IPS DF 6.9 (cell line): ENCODE measurements around the gene IRF6.

Source experiments
- DNase-seq: peaks from one replicate; pipeline ENCODE4 v3.0.0-alpha.2; 2013; ENCODE audit warnings: low read depth, low spot score
- H3K27ac ChIP-seq: one replicate; pipeline ENCODE4 v1.5.1; 2013; ENCODE audit warnings: low read length, control low read depth
- H3K27me3 ChIP-seq: 2 replicates; pipeline ENCODE4 v1.6.1; 2013; ENCODE audit warnings: mild to moderate bottlenecking, low read length; ENCODE audit not compliant: control insufficient read depth, insufficient read depth
- H3K36me3 ChIP-seq: 2 replicates; pipeline ENCODE4 v1.6.1; 2013; ENCODE audit warnings: low read length; ENCODE audit not compliant: control insufficient read depth, insufficient read depth
- H3K4me1 ChIP-seq: 2 replicates; pipeline ENCODE4 v1.6.1; 2013; ENCODE audit warnings: low read length; ENCODE audit not compliant: control insufficient read depth, insufficient read depth
- H3K4me3 ChIP-seq: 2 replicates; pipeline ENCODE4 v1.5.1; 2013; ENCODE audit warnings: mild to moderate bottlenecking, low read length
- H3K9me3 ChIP-seq: 2 replicates; pipeline ENCODE4 v1.6.1; 2013; ENCODE audit warnings: low read length, inconsistent platforms; ENCODE audit not compliant: control insufficient read depth, insufficient read depth
- WGBS: extraction: QIAGEN DNeasy Blood & Tissue Kit; methylation state at CpG from one replicate; pipeline ENCODE4 v1.1.7; 2013; ENCODE audit warnings: mixed read lengths, missing lambda C conversion rate; ENCODE audit not compliant: insufficient read length, insufficient coverage; 5-methylcytosine and 5-hydroxymethylcytosine counted together

IRF6 gene

GRCh38 chr1:209775678-209776077, 30.3 kb downstream of the IRF6 start:
- DNase-seq: no peak
- no CpG with 5 or more reads among the region's 2 CpGs for WGBS

DNA sequence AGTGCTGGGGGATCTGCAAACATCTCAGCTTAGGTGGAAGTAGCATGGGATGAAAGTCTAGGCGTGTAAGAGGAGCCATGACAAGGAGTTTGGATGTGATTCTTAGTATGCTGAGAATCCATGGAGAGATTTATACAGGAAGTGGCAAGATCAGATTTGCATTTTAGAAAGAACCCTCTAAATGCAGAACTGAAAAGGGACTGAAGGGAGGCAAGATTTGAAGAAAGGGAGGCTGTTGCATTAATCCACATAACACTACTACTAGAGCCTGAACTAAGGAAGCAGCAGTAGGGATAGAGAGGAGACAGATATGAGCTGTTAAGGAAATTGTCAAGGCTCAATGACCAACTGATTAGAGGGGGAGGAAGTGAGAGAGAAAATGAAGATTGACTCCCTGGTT, 31.4 kb downstream of the IRF6 start:
- Histone ChIP-seq H3K27ac (no peak overlapping the region), H3K4me3 (no peak overlapping the region)
- WGBS: no CpG with 5 or more reads among the region's 1 CpG

More at GRCh38 chr1:209775678-209776077, 30.3 kb downstream of the IRF6 start:
- H3K4me1 ChIP-seq: no peaks in the 10 kb centered on the region; the same call in 1 of the 2 replicates
- H3K27me3 ChIP-seq: no peaks in the 10 kb centered on the region
- no peak overlapping the region for H3K27ac ChIP-seq
- no peaks in the 10 kb centered on the region for H3K36me3 ChIP-seq
- no peaks in the 10 kb centered on the region for H3K9me3 ChIP-seq
- no peak overlapping the region for H3K4me3 ChIP-seq

DNA sequence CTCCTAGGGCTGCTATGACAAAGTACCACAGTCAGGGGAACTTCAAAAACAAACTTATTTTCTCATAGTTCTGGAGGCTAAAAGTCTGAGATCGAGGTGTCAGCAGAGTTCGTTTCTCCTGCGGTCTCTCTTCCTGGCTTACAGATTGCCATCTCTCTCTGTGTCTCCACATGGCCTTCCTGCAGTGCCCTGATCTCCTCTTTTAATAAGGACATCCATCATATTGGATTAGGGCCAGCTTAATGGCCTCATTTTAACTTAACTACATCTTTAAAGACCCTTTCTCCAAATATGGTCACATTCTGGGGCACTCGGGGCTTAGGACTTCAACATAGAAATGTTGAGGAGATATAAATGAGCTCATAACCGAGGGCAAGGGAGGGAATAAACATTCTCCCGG, 33.8 kb downstream of the IRF6 start:
- WGBS: no CpG with 5 or more reads among the region's 6 CpGs
- Histone ChIP-seq H3K9me3 (no peaks in the 10 kb centered on the region), H3K27ac (no peak overlapping the region), H3K4me3 (no peak overlapping the region), H3K27me3 (no peaks in the 10 kb centered on the region), H3K36me3 (no peaks in the 10 kb centered on the region), H3K4me1 (no peaks in the 10 kb centered on the region; the same call in 1 of the 2 replicates)
- no peak for DNase-seq

More for the DNA sequence above, 31.4 kb downstream of the IRF6 start:
- Histone ChIP-seq H3K27me3 (no peaks in the 10 kb centered on the region), H3K4me1 (no peaks in the 10 kb centered on the region; the same call in 1 of the 2 replicates), H3K9me3 (no peaks in the 10 kb centered on the region), H3K36me3 (no peaks in the 10 kb centered on the region)
- no peak for DNase-seq

DNA sequence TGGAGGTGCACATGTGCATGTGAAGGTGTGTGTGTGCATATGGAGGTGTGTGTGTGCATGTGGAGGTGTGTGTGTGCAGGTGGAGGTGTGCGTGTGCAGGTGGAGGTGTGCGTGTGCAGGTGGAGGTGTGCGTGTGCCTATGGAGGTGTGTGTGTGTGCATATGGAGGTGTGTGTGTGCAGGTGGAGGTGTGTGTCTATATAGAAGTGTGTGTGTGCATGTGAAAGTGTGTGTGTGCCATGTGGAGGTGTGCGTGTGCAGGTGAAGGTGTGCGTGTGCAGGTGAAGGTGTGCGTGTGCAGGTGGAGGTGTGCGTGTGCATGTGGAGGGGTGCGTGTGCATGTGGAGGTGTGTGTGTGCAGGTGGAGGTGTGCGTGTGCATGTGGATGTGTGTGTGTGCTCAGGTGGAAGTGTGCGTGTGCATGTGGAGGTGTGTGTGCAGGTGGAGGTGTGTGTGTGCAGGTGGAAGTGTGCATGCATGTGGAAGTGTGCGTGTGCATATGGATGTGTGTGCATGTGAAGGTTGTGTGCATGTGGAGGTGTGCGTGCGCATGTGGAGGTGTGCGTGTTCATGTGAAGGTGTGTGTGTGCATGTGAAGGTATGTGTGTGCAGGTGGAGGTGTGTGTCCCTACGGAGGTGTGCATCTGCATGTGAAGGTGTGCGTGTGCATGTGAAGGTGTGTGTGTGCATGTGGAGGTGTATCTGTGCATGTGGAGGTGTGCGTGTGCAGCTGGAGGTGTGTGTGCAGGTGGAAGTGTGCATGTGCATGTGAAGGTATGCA, 35.1 kb downstream of the IRF6 start:
- DNase-seq: no peak
- no peaks in the 10 kb centered on the region for H3K27me3 ChIP-seq
- H3K4me1 ChIP-seq: no peaks in the 10 kb centered on the region; the same call in 1 of the 2 replicates
- no peak overlapping the region for H3K27ac ChIP-seq
- no peaks in the 10 kb centered on the region for H3K9me3 ChIP-seq
- no CpG with 5 or more reads among the region's 17 CpGs for WGBS
- no peak overlapping the region for H3K4me3 ChIP-seq
- H3K36me3 ChIP-seq: no peaks in the 10 kb centered on the region

GRCh38 chr1:209769971-209770370, 36.0 kb downstream of the IRF6 start:
- Histone ChIP-seq H3K27ac (no peak overlapping the region), H3K4me1 (no peaks in the 10 kb centered on the region; the same call in 1 of the 2 replicates), H3K4me3 (no peak overlapping the region)

GRCh38 chr1:209769171-209769904, 36.6 kb downstream of the IRF6 start:
- no peaks in the 10 kb centered on the region for H3K27me3 ChIP-seq
- H3K36me3 ChIP-seq: no peaks in the 10 kb centered on the region
- no peak overlapping the region for H3K4me3 ChIP-seq
- no peaks in the 10 kb centered on the region; the same call in 1 of the 2 replicates for H3K4me1 ChIP-seq
- DNase-seq: no peak
- no peaks in the 10 kb centered on the region for H3K9me3 ChIP-seq
- H3K27ac ChIP-seq: no peak overlapping the region
- no CpG with 5 or more reads among the region's 13 CpGs for WGBS

More at GRCh38 chr1:209769971-209770370, 36.0 kb downstream of the IRF6 start:
- no peaks in the 10 kb centered on the region for H3K36me3 ChIP-seq
- no CpG with 5 or more reads among the region's 7 CpGs for WGBS
- DNase-seq: no peak
- no peaks in the 10 kb centered on the region for H3K27me3 ChIP-seq
- H3K9me3 ChIP-seq: no peaks in the 10 kb centered on the region

- Histone ChIP-seq H3K36me3 (no peaks in the 10 kb centered on the region), H3K4me1 (no peaks in the 10 kb centered on the region; the same call in 1 of the 2 replicates), H3K27me3 (no peaks in the 10 kb centered on the region), H3K4me3 (no peak overlapping the region), H3K9me3 (no peaks in the 10 kb centered on the region), H3K27ac (no peak overlapping the region)
- DNase-seq: no peak
- no CpG with 5 or more reads among the region's 9 CpGs for WGBS
Measured at GRCh38 chr1:209768354-209768774, 37.6 kb downstream of the IRF6 start.

DNA sequence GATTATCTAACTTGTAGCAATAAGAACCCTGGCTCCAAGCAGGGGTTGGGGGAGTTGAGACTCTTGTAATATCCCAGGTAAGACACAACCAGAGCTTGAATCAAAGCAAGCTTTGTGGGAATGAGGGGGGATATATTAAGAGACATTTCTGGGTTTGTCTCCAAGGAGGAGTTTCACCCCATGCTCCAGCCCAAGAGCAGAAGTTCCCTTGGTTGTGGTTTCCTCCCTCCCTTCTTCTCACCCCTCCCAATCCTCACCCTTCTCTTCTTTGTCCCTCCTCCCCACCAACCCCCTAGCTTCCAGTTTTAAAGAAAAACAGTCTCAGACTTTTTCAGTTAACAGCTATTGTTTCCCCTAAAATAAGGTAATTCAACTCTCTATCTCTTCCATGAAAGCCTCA, 38.2 kb downstream of the IRF6 start:
- Histone ChIP-seq H3K4me1 (no peaks in the 10 kb centered on the region; the same call in 1 of the 2 replicates), H3K36me3 (no peaks in the 10 kb centered on the region), H3K4me3 (no peak overlapping the region), H3K27me3 (no peaks in the 10 kb centered on the region), H3K9me3 (no peaks in the 10 kb centered on the region), H3K27ac (no peak overlapping the region)
- no peak for DNase-seq

DNA sequence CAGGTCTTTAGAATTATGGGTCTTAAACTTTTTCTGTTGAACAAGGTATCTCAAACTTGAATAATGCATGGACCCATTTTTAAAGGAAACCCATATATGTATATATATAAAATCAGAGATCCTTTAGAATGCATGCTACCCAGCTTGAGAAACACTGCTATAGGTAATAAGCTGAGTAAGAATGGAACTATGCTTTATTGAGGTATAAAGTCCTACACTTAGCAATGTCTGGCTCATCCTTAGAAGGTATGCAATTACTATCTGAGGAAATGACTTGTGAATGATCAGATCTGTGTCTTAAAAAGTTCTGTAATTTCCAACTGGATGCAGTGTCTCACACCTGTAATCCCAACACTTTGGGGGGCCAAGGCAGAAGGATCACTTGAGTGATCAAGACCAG, 38.8 kb downstream of the IRF6 start:
- H3K4me1 ChIP-seq: no peaks in the 10 kb centered on the region; the same call in 1 of the 2 replicates
- no peak overlapping the region for H3K4me3 ChIP-seq
- DNase-seq: no peak
- no peaks in the 10 kb centered on the region for H3K9me3 ChIP-seq
- no peak overlapping the region for H3K27ac ChIP-seq
- no peaks in the 10 kb centered on the region for H3K36me3 ChIP-seq
- no peaks in the 10 kb centered on the region for H3K27me3 ChIP-seq

DNA sequence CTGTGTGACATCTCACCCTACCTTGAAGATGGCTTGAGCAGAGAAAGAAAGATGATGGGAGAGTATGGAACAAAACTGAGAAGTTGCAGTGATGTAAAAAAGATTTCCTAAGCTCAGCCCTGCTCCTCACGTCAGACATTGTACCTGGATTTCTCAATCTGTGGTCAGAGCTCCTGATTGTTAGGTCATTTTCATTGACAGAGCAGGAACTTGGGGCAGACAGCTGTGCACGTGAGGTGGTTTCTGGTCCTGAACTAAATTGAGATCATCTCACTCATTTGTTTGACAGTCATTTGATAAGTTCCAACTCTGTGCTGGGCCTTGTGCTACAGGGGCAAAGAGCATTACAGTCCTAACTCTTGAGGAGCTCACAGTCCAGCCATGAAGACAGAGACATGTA, 39.9 kb downstream of the IRF6 start:
- no peak overlapping the region for H3K27ac ChIP-seq
- DNase-seq: no peak
- H3K27me3 ChIP-seq: no peaks in the 10 kb centered on the region
- H3K9me3 ChIP-seq: no peaks in the 10 kb centered on the region
- no peak overlapping the region for H3K4me3 ChIP-seq
- H3K36me3 ChIP-seq: no peaks in the 10 kb centered on the region
- WGBS: no CpG with 5 or more reads among the region's 2 CpGs
- H3K4me1 ChIP-seq: no peaks in the 10 kb centered on the region
